CD4-positive, alpha-beta T cell treated with Interleukin-15 for 4 hours (primary cell): ENCODE results near the gene BTN3A1.

Experiments used
- DNase-seq: peaks from one replicate; pipeline ENCODE4 v3.0.0-alpha.2; 2020; ENCODE audit warnings: low spot score

Gene BTN3A1

GRCh38 chr6:26379740-26380139 lies 22.3 kb upstream of the BTN3A1 start:
- DNase-seq, result no peak

GRCh38 chr6:26380256-26380655 lies 21.8 kb upstream of the BTN3A1 start:
- DNase-seq, result no peak

- no peak for DNase-seq
These were observed 20.0 kb upstream of the BTN3A1 start for GRCh38 chr6:26382121-26382520.

- DNase-seq, result no peak
These were observed 18.3 kb upstream of the BTN3A1 start for GRCh38 chr6:26383624-26384417.

- DNase-seq, result no peak
These were observed 16.3 kb upstream of the BTN3A1 start for GRCh38 chr6:26385734-26386125.

GRCh38 chr6:26387565-26387964 lies 14.5 kb upstream of the BTN3A1 start:
- no peak for DNase-seq

GRCh38 chr6:26388014-26388413 lies 14.1 kb upstream of the BTN3A1 start:
- DNase-seq, result no peak

GRCh38 chr6:26388441-26388840 lies 13.6 kb upstream of the BTN3A1 start:
- no peak for DNase-seq

GRCh38 chr6:26389349-26389894 lies 12.7 kb upstream of the BTN3A1 start:
- no peak for DNase-seq

GRCh38 chr6:26390531-26390930 lies 11.5 kb upstream of the BTN3A1 start:
- DNase-seq, result no peak

- DNase-seq, result no peak
These were observed 9.0 kb upstream of the BTN3A1 start for GRCh38 chr6:26392932-26393636.

GRCh38 chr6:26394289-26394688 lies 7.8 kb upstream of the BTN3A1 start:
- DNase-seq, result no peak

GRCh38 chr6:26398555-26398954 lies 3.5 kb upstream of the BTN3A1 start:
- no peak for DNase-seq

- no peak for DNase-seq
These were observed 1.4 kb upstream of the BTN3A1 start for GRCh38 chr6:26400626-26401025.

GRCh38 chr6:26401389-26401986 lies 587 bp upstream of the BTN3A1 start:
- DNase-seq, result no peak

- DNase-seq, result no peak
These were observed 1.8 kb downstream of the BTN3A1 start for GRCh38 chr6:26403893-26404292.

- no peak for DNase-seq
These were observed 2.5 kb downstream of the BTN3A1 start for GRCh38 chr6:26404546-26404945.

GRCh38 chr6:26408828-26409730 lies 7.0 kb downstream of the BTN3A1 start:
- DNase-seq, result no peak

GRCh38 chr6:26411751-26412150 lies 9.7 kb downstream of the BTN3A1 start:
- no peak for DNase-seq

- DNase-seq, result no peak
These were observed 10.2 kb downstream of the BTN3A1 start for GRCh38 chr6:26412228-26412627.

GRCh38 chr6:26412954-26413353 lies 10.9 kb downstream of the BTN3A1 start:
- no peak for DNase-seq

- no peak for DNase-seq
These were observed 12.2 kb downstream of the BTN3A1 start for GRCh38 chr6:26414281-26414680.
